Peyer's patch (tissue), 4 donors: ENCODE measurements around the gene DCLK3.

Experiments
- POLR2A ChIP-seq, 2 donors: fragments of 450-650 bp; IDR thresholded peaks; one replicate each; pipeline ENCODE4 v1.5.1; 2017; ENCODE audit warnings: antibody characterized with exemption in 2 of 2, mild to moderate bottlenecking in 2 of 2, moderate library complexity in 2 of 2
- TF ChIP-seq, protein P1 (sequence below), 6 experiments: fragments of 450-650 bp in 4 of 6; fragments of 200-600 bp in 2 of 6; sonication (generic) in 1 of 6; IDR thresholded peaks; one replicate each; pipeline ENCODE4 v1.5.1; 2017 to 2019; ENCODE audit warnings: antibody characterized with exemption in 6 of 6, mild to moderate bottlenecking in 3 of 6, moderate library complexity in 1 of 6

DNA sequence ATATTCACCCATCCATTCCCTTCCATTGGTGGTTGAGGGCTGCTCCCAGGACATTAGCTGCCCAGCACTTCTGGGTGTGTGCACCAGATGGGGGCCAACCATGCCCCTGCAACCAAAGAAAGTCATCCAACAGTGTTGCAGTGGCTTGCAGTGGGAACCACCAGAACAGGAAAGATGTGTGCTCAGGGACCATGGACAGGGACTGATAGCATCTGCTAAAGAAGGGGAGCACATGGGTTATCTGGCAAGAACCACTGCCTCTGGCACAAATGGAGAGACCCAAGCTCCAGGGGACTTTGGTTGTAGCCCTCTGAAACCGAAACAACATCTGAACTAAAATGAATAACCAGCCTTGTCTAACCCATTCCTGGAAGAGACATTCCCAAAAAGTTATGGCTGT lies 8.1 kb downstream of the DCLK3 start:
- TF ChIP-seq, protein P1, sequence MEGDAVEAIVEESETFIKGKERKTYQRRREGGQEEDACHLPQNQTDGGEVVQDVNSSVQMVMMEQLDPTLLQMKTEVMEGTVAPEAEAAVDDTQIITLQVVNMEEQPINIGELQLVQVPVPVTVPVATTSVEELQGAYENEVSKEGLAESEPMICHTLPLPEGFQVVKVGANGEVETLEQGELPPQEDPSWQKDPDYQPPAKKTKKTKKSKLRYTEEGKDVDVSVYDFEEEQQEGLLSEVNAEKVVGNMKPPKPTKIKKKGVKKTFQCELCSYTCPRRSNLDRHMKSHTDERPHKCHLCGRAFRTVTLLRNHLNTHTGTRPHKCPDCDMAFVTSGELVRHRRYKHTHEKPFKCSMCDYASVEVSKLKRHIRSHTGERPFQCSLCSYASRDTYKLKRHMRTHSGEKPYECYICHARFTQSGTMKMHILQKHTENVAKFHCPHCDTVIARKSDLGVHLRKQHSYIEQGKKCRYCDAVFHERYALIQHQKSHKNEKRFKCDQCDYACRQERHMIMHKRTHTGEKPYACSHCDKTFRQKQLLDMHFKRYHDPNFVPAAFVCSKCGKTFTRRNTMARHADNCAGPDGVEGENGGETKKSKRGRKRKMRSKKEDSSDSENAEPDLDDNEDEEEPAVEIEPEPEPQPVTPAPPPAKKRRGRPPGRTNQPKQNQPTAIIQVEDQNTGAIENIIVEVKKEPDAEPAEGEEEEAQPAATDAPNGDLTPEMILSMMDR (IDR thresholded peaks at IDR 0.05): no peak
- no peak for TF ChIP-seq POLR2A (IDR thresholded peaks at IDR 0.05)
